ENCODE results near the gene RBM11.

DNA sequence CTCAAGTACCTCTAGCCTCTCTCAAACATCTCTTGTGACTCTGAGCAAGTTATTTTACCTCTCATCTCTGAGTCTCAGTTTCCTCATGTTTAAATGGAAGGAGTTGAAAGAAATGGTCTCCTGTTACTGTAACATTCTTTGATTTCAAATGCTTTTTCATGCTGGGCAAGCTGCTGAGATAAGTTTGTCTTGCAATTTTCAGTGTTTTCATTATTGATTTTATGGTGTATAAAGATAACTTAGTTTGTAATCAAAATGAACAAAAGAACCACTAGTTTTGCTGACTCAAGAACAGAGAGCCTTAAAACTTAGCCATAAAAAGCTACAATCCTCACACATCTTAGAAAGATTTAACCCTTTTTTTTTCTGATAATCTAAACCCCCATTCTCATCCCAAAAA is 9.7 kb upstream of the RBM11 start:
- TF ChIP-seq SUZ12 (IDR thresholded peaks at IDR 0.05; ENCODE audit: extremely low read depth, insufficient read depth, insufficient read length) = no peak
- no peak for TF ChIP-seq YY1 (IDR thresholded peaks at IDR 0.05; ENCODE audit: insufficient read depth, insufficient read length)

Data from NT2/D1 (cell line).